Prostate gland (tissue), 2 donors: Measurements from ENCODE around the gene SEC24B. TPM values are rescaled to one million over a fixed set of nuclear protein-coding genes. Genes with fewer than 3 reads are reported as not detected.

Experiments
- DNase-seq: peaks from one replicate; pipeline ENCODE4 v3.0.0-alpha.2; 2019; ENCODE audit warnings: low spot score
- H3K27ac ChIP-seq, 2 donors: fragments of 200-600 bp; sonication (generic); 2 replicates each; pipeline ENCODE4 v1.5.1; 2017 to 2019
- H3K27me3 ChIP-seq: fragments of 200-600 bp; sonication (generic); replicated peaks from 2 replicates; pipeline ENCODE4 v1.5.1; 2019; ENCODE audit not compliant: insufficient read depth
- H3K36me3 ChIP-seq, 2 donors: fragments of 200-600 bp; sonication (generic); 1 replicate in 1 of 2; 2 replicates in 1 of 2; pipeline versions ENCODE4 v1.5.1 to v1.8.1; 2017 to 2019
- H3K4me1 ChIP-seq: fragments of 200-600 bp; sonication (generic); replicated peaks from 2 replicates; pipeline ENCODE4 v1.5.1; 2019
- H3K4me3 ChIP-seq, 2 donors: fragments of 200-600 bp; sonication (generic); 2 replicates each; pipeline ENCODE4 v1.5.1; 2017 to 2019
- H3K9me3 ChIP-seq: fragments of 200-600 bp; sonication (generic); 2 replicates; pipeline ENCODE4 v1.5.1; 2017
- CTCF ChIP-seq, 4 experiments: fragments of 200-600 bp in 2 of 4; fragments of 450-650 bp in 2 of 4; sonication (generic) in 2 of 4; IDR thresholded peaks; 1 replicate in 3 of 4; 2 replicates in 1 of 4; pipeline ENCODE4 v1.5.1; 2016 to 2019; ENCODE audit warnings: antibody characterized with exemption in 4 of 4, mild to moderate bottlenecking in 2 of 4, moderate library complexity in 2 of 4
- POLR2A ChIP-seq: fragments of 450-650 bp; IDR thresholded peaks from one replicate; pipeline ENCODE4 v1.6.1; 2016; ENCODE audit warnings: antibody characterized with exemption, mild to moderate bottlenecking
- POLR2AphosphoS5 ChIP-seq: sonication (generic); formaldehyde crosslinking; IDR thresholded peaks from one replicate; pipeline ENCODE4 v1.6.1; 2017; ENCODE audit warnings: antibody characterized with exemption
- WGBS: methylation state at CpG from one replicate; pipeline ENCODE4 v1.1.5; 2018; 5-methylcytosine and 5-hydroxymethylcytosine counted together
- intact Hi-C: fragments of 100-400 bp; cut with DNase I; formaldehyde crosslinking; loops from one replicate; pipeline ENCODE4 v1.14.2; 2022
- total RNA-seq, 2 donors: library from RNA; depleted of rRNA; stranded (reverse); fragments of >200 nt; gene quantifications; one replicate each; pipeline ENCODE4 v1.1.0, GENCODE V29; 2016

SEC24B gene
- total RNA-seq, 2 donors from 2014 or later = 27.6 to 44.1 TPM

GRCh38 chr4:109559983-109560686, 126.5 kb downstream of the SEC24B start, which contains the start of gene MCUB:
Gene MCUB, plus strand, starts transcription at chr4:109560246. Its CDS starts 92 bp downstream, at chr4:109560338.
- peak within 1 kb of the TSS; percentile 51 to 53 for H3K4me3 ChIP-seq
- H3K27ac ChIP-seq = peak within 1 kb of the TSS; percentile 66 to 75
- H3K4me1 ChIP-seq = no peaks in the 10 kb centered on the region
- no peaks in the 10 kb centered on the region for H3K27me3 ChIP-seq
- TF ChIP-seq POLR2A = peak; percentile 82
- peak in 1 of 4 experiments; percentile 20 for TF ChIP-seq CTCF (IDR thresholded peaks at IDR 0.05)
- peak; percentile 13 for TF ChIP-seq POLR2AphosphoS5
- WGBS = under 1% methylated on average over 68 of the region's 73 CpGs
- no peaks in the 10 kb centered on the region for H3K9me3 ChIP-seq
- peak; percentile 73 for DNase-seq
- intact Hi-C loops = no loop called here
- no peaks in the 10 kb centered on the region for H3K36me3 ChIP-seq

GRCh38 chr4:109560687-109561461, 127.3 kb downstream of the SEC24B start:
- Histone ChIP-seq H3K4me1 (no peaks in the 10 kb centered on the region), H3K36me3 (no peaks in the 10 kb centered on the region), H3K9me3 (no peaks in the 10 kb centered on the region), H3K27me3 (no peaks in the 10 kb centered on the region), H3K27ac (peak overlapping the region; percentile 66 to 75), H3K4me3 (peak overlapping the region; percentile 51 to 53)
- intact Hi-C loops = no loop called here
- DNase-seq = peak; percentile 12
- TF ChIP-seq CTCF (IDR thresholded peaks at IDR 0.05) = no peak
- TF ChIP-seq POLR2AphosphoS5 = no peak
- TF ChIP-seq POLR2A = no peak
- WGBS = under 1% methylated on average over 29 of the region's 29 CpGs

DNA sequence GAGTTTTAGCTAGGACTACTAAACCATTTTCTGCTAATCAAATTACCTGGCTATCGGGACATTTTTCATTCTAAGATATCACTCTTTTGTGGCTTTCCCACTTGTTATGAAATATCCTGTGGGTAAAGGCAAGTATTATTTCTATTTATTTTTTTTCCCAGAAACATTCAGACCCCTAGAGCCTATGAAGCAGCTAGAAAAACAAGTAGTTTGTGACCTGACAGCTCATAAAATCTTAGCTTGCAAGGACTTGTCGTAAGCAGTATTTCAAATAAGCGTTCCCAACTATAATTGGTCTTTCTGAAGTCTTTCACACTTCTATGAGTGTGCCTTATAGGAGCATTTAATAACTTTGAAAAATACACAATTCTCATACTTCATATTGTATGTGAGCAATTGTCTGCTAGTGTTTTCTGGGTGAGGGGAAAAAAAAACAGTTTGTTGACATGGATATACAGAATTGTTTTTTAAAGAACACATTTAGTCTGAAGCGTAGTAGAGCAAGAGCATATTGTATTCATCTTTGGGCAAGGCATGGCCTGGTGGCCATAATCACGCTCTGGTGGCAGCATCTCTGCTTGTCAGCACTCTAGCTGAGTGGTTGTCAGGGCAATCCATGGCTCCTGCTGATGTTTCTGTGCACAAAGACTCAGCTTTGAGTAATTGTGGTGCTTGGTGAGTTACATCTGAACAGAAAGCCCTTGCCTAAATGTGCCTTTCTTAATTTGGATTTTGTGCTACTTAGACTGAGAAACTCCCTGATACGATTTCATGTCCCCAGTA, 129.0 kb downstream of the SEC24B start:
- WGBS = 67% methylated on average over 6 of the region's 6 CpGs
- H3K4me3 ChIP-seq = no peak overlapping the region
- no peaks in the 10 kb centered on the region for H3K36me3 ChIP-seq
- TF ChIP-seq POLR2AphosphoS5 (no peak), POLR2A (no peak), CTCF (IDR thresholded peaks at IDR 0.05) (no peak)
- H3K27me3 ChIP-seq = no peaks in the 10 kb centered on the region
- intact Hi-C loops = no loop called here
- H3K27ac ChIP-seq = no peak overlapping the region
- no peaks in the 10 kb centered on the region for H3K9me3 ChIP-seq
- H3K4me1 ChIP-seq = no peaks in the 10 kb centered on the region
- no peak for DNase-seq

DNA sequence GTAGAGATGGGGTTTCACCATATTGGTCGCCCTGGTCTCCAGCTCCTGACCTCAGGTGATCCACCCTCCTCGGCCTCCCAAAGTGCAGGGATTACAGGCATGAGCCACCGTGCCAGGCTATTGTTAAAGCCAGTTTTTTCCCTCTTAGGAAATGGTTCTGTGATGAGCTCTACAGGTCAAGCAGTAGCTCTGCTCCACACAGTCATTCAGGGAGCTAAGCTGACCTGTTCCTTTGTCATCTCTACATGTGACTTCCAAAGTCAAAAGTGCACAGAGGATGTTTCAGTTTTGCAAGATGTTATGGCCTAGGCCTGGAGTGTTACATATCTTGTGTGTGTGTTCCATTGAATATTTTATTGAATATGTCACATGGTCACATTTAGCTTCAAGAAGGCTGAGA, 137.9 kb downstream of the SEC24B start:
- intact Hi-C loops = no loop called here
- Histone ChIP-seq H3K27ac (no peak overlapping the region), H3K27me3 (no peaks in the 10 kb centered on the region)

More for the DNA sequence above, 137.9 kb downstream of the SEC24B start:
- no peaks in the 10 kb centered on the region for H3K36me3 ChIP-seq
- H3K4me3 ChIP-seq = no peak overlapping the region
- no peak for TF ChIP-seq POLR2AphosphoS5
- no peak for TF ChIP-seq CTCF (IDR thresholded peaks at IDR 0.05)
- no peak for TF ChIP-seq POLR2A
- WGBS = 100% methylated on average over 3 of the region's 3 CpGs
- no peak for DNase-seq
- no peaks in the 10 kb centered on the region for H3K4me1 ChIP-seq
- no peaks in the 10 kb centered on the region for H3K9me3 ChIP-seq
